ENCODE data around the gene RRP1.
"Not testable (repeated sequence)": the region's sequence is repeated elsewhere in the genome, so short reads cannot be mapped to it uniquely, and the experiment has no call there.

Gene RRP1

GRCh38 chr21:43814215-43815106, 25.1 kb downstream of the RRP1 start:
- no peak for DNase-seq (ENCODE audit: insufficient read length, low spot score)
- no peak for FAIRE-seq

DNA sequence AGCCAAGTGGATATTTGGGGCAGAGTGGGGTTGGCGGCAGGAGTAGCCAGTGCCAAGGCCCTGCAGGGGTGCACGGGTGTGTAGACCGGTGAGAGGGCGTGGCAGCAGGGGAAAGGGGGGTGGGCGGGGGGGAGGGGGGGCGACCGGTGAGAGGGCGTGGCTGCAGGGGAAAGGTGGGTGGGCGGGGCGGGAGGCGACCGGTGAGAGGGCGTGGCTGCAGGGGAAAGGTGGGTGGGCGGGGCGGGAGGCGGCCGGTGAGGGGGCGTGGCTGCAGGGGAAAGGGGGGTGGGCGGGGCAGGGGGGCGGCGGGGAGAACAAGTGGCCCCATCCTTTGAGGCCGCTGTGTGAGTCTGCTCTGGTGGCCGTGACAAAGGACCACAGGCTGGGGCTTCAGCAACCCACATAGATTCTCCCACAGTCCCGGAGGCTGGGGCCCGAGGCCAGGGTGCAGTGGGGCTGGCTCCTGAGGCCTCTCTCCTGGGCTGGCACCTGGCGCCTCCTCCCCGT, 25.8 kb downstream of the RRP1 start:
- DNase-seq (ENCODE audit: insufficient read length, low spot score) (no peak), FAIRE-seq (no peak)

- FAIRE-seq, result no peak
- no peak for DNase-seq (ENCODE audit: insufficient read length, low spot score)
Observed at GRCh38 chr21:43815991-43816390, 26.6 kb downstream of the RRP1 start.

- DNase-seq (ENCODE audit: insufficient read length, low spot score) (no peak), FAIRE-seq (no peak)
Observed at GRCh38 chr21:43816611-43817071, 27.3 kb downstream of the RRP1 start.

DNA sequence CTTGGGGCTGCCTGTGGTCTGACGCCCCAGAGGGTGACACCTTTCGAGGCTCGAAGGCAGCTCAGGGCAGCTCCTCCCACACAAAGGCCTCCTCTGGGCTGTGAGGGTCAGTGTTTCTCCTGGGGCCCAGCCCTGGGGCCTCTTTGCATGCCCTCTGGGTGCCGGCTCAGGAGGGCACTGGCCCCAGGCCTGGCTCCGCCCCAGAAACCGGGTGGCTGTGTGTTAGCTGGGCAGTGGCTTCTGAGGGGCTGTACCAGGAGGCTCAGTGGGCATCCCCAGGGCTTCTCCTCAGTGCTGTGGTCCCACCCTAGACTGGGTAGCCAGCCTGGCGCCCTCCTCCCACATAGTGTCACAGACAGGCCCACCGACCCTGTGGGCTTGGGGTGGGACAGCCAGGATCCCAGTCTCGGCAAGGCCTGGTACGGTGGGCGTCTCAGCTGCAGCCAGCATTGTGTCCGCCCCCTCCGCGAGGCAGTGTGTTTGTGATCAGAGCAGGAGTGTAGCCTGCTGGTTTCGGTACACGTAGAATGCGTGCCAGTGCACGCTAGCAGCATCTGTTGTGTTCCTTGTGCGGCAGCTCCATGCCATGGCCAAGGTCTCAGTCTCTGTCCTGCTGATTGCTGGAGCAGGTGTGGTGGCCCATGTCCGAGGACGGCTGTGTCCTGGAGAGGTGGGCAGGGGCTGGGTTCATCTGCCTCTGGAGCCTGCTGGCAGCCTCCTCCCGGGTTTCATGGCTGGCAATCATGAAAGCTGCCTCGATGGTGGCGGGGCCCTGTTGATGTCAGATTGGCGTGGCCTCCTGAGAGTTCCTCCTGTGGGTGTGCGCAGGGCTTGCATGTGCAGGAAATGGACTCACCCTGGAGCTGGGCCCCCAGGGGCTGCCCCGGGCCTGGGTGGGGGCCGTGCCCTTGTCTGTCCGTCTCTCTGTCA, 28.0 kb downstream of the RRP1 start:
- DNase-seq (ENCODE audit: insufficient read length, low spot score), result no peak
- no peak for FAIRE-seq

GRCh38 chr21:43818685-43819084, 29.3 kb downstream of the RRP1 start:
- no peak for DNase-seq (ENCODE audit: insufficient read length, low spot score)
- no peak for FAIRE-seq

DNA sequence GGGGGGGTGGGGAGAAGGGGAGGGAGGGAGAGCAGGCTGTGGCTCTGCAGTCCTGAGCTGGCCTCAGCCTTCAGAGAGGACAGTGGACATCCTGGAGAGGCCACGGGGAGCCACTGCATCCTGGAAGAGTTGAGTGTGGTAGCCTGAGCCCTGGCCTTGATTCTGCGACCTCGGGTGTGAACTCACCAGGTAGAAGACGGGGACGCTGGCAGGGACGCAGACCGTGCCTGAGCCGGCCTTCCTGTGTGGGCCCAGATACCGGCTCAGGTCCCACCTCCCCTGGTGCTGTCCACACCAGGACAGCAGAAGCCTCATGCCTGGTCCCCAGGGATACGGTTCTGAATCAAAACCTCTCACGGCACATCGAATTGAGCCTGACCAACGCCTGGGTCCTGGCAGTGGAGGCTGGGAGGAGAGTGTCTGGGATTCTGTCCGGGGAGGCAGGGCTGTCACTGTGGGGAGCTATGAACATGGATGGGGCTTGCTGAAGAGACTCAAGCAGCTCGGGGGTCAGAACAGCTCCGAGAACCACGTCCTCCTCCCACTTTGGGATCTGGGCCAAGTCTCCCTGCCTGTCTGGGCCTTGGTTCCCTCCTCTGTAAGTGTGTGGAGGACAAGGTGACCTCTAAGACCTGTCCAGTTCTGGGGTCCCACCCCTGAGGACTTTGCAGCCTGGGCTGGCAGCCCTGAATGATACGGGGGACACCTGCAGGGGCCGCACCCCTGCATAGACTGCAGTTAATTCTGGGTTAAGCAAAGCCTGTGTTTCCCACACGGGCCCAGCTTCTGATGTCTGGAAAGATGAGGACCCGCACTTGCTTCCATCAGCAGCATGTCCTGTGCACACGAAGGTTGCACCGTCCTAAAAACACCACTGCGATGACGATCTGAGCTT, 30.4 kb downstream of the RRP1 start:
- DNase-seq (ENCODE audit: insufficient read length, low spot score) (no peak), FAIRE-seq (no peak)

DNA sequence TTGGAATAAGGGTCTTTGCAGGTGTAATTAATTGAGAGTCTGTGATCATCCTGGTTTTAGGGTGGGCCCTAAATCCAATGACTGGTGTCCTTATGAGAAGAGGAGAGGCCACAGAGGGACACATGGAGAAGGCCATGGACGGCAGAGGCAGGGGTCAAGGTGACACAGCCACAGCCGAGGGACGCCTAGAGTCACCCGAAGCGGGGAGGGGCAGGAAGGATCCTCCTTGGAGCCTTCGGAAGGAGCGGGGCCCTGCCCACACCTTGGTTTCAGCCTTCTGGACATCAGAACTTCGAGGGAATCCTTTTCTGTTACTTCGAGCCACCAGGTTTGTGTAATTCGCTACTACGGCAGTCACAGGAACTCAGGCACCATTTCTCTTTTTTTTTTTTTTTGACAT, 31.1 kb downstream of the RRP1 start:
- FAIRE-seq, result no peak
- DNase-seq (ENCODE audit: insufficient read length, low spot score), result no peak

- not testable (repeated sequence) for FAIRE-seq; DNase-seq (ENCODE audit: insufficient read length, low spot score)
Observed at GRCh38 chr21:43822166-43822565, 32.8 kb downstream of the RRP1 start.

GRCh38 chr21:43822741-43823140, 33.4 kb downstream of the RRP1 start:
- not testable (repeated sequence) for FAIRE-seq; DNase-seq (ENCODE audit: insufficient read length, low spot score)

DNA sequence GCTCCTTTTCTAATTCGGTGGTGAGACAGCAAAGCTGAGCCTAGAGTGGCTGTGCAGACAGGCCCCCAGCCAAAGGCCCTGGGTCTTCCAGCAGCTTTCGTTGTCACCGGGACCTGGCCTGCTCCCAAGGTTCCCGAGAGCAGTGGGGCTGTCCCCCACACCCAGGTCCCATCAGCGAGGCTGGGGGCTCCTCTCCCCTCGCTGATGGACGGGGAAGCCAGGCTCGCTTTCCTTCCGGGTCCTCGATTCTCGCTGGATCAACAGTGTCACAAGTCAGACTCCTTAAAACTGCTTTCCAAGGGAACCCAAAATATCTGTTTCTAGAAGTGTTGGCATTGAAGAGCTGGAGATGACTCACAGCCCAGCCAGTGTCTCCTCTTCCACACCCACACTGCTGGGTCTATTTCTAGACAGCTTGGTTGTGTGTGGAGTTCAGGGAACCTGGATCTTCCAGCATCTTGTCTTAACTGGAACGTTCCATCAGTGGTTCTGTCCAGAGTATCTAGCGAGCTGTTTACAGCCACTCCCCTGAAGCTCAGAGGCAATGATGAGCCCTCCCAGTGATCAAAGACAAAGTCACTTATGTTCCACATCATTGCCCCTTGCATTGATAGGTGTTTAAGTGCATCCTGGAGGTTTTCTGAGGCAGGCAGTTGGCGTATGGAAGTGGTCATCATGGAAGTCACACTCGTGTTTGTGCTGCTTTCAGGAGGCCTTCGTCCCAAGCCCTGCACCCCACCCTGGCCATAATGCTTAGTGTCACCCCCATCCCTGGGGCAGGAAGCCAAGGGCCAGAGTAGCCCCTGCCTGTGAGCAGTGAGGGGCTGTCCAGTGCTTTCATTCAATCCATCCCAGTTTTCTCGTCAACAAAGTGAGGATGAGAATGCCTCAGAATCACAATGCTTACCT, 35.2 kb downstream of the RRP1 start:
- FAIRE-seq (no peak), DNase-seq (ENCODE audit: insufficient read length, low spot score) (no peak)

DNA sequence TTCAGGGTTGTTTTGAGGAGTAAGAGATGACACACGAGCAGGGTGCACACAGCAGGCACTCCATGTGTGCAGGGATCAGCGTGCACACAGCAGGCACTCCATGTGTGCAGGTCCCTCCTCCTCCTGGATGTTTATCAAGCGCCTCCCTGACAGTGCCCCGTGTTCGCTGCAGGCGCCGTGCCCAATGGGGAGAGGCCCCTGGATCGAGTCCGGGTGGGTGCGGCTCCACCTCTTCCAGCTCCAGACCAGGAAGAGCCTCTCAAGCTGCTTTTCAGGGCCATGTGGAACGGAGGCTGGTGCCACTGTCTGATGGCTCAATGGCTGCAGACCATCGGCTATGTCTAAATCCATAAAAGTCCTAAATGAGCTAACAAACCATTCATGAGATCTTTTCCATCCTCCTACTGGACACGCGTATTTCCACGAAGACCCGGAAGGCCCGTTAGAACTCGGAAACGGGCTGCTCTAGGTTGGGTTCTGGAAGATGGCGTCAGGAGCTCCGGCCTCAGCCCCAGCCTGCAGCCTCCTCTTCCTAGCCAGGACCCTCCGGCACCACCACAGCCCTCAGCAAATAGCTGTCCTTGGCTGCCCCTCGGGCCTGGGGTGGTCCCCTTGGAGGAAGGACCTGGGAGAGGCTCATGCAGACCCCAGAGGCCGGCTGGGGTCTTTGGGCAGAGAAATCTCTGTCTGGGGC, 36.0 kb downstream of the RRP1 start:
- FAIRE-seq (no peak), DNase-seq (ENCODE audit: insufficient read length, low spot score) (no peak)

GRCh38 chr21:43825936-43826622, 36.7 kb downstream of the RRP1 start:
- DNase-seq (ENCODE audit: insufficient read length, low spot score), result no peak
- no peak for FAIRE-seq

GRCh38 chr21:43826623-43826974, 37.2 kb downstream of the RRP1 start:
- no peak for FAIRE-seq

GRCh38 chr21:43827015-43827611, 37.7 kb downstream of the RRP1 start:
- DNase-seq (ENCODE audit: insufficient read length, low spot score), result no peak
- no peak for FAIRE-seq

More at GRCh38 chr21:43826623-43826974, 37.2 kb downstream of the RRP1 start:
- DNase-seq (ENCODE audit: insufficient read length, low spot score), result no peak

DNA sequence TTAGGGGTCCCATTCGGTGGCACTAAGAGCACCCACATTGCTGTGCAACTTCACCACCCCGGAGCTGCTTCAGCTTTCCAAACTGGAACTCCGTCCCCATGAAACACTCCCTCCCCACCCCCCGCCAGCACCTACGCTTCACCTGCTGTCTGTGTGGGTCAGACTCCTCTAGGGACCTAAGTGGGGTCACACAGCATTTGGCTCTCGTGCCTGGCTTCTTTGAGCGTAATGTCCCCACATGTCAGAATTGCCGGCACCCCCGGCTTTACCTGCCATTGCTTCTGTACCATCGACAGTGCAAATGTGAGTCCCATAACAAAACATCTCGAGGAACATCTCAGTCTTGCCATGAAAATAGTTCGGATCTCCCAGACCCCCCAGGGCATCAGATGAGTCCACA, 39.8 kb downstream of the RRP1 start:
- DNase-seq (ENCODE audit: insufficient read length, low spot score) (no peak), FAIRE-seq (no peak)

DNA sequence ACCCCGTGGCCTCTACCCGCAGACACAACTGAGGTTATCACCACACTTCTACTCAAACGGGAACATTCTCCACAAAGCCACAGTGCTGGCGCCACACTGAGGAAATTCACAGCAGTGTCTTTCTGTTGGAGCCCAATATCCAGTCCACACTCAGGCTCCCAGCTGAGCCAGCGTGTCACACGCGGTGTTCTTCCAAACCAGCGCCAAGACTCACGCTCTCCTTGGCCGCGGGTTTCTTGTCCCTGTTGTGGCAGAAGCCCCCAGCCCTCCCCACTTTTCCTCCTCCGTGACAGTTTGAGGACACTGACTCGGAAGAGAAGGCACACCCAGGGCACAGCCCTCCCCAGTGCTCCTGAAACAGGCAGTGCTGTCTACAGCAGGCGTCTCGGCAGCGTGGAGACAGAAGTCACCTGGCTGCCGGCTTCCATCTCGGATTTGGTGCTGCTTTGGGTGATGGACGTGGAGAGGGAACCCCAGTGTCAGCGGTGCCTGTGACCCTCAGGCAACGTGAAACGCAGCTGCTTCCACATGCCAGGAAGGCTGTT, 40.3 kb downstream of the RRP1 start:
- no peak for FAIRE-seq
- DNase-seq (ENCODE audit: insufficient read length, low spot score), result no peak

All from GM19239 (cell line).